HL-60 (cell line): ENCODE measurements around the gene NCOR1.

Experiments used
- CTCF ChIP-seq: IDR thresholded peaks from one replicate; pipeline ENCODE4 v1.5.1; 2011; ENCODE audit warnings: low read length, control low read depth, inconsistent platforms; ENCODE audit not compliant: insufficient read depth
- GABPA ChIP-seq: IDR thresholded peaks from 2 replicates; pipeline ENCODE4 v1.6.1; 2012; ENCODE audit warnings: low read depth
- POLR2AphosphoS5 ChIP-seq: IDR thresholded peaks from 2 replicates; pipeline ENCODE4 v1.6.1; 2012; ENCODE audit warnings: low read depth
- REST ChIP-seq: IDR thresholded peaks from 2 replicates; pipeline ENCODE4 v1.6.1; 2012; ENCODE audit warnings: low read depth; ENCODE audit not compliant: insufficient replicate concordance
- SPI1 ChIP-seq: IDR thresholded peaks from 2 replicates; pipeline ENCODE4 v1.6.1; 2012; ENCODE audit warnings: low read depth, mild to moderate bottlenecking, borderline replicate concordance

- no peak for TF ChIP-seq CTCF
- no peak for TF ChIP-seq GABPA
- no peak for TF ChIP-seq POLR2AphosphoS5
- no peak for TF ChIP-seq REST
- no peak for TF ChIP-seq SPI1
Observed at GRCh38 chr17:16232391-16232790, 17.1 kb upstream of the NCOR1 start.
